GM12878 (cell line): Measurements from ENCODE around the gene SQSTM1. TPM values are rescaled to one million over a fixed set of nuclear protein-coding genes. Genes with fewer than 3 reads are reported as not detected.

ENCODE experiments used
- ATAC-seq: fragments of 200-7000 bp; cut with Tn5 transposase; 3 replicates; pipeline ENCODE4 v1.9.1; 2020; ENCODE audit warnings: mild to moderate bottlenecking, moderate library complexity
- BruUV-seq: library from RNA; stranded (reverse); fragments of 400-500 nt; replicated peaks from 2 replicates; lab custom pipeline; 2021; lab: Mats Ljungman, UMichigan
- CTCF ChIA-PET: fragments of 300-600 bp; sonication (Branson Sonifier 250); formaldehyde crosslinking; extraction: SDS; loops from one replicate; lab custom pipeline; 2021; ENCODE audit warnings: inconsistent platforms; lab: Yijun Ruan, JAX
- POLR2A ChIA-PET: fragments of 350-600 bp; formaldehyde crosslinking; extraction: SDS; loops from one replicate; lab custom pipeline; 2021; ENCODE audit warnings: inconsistent platforms; lab: Charles Lee
- RAD21 ChIA-PET: fragments of 300-600 bp; sonication (Branson Sonifier 250); formaldehyde crosslinking; loops from one replicate; lab custom pipeline; 2023; ENCODE audit warnings: antibody characterized with exemption; ENCODE audit not compliant: unreplicated experiment; lab: Charles Lee
- SMC1A ChIA-PET: fragments of 300-600 bp; sonication (Branson Sonifier 250); formaldehyde crosslinking; loops from one replicate; lab custom pipeline; 2023; ENCODE audit not compliant: unreplicated experiment, uncharacterized antibody; lab: Charles Lee
- DNase-seq: peaks from one replicate; pipeline ENCODE4 v3.0.0-alpha.2; 2011; ENCODE audit warnings: low read depth, low spot score
- FAIRE-seq: peaks from 3 replicates; lab custom pipeline; 2011; peaks lifted over from hg19 to GRCh38; lab: Jason Lieb, UNC
- H2AFZ ChIP-seq: 2 replicates; pipeline ENCODE4 v1.6.0; 2011; ENCODE audit warnings: low read depth, low read length, control low read depth; ENCODE audit not compliant: control insufficient read depth
- H3K27ac ChIP-seq: 2 replicates; pipeline ENCODE4 v1.5.1; 2011; ENCODE audit warnings: control low read depth; ENCODE audit not compliant: control insufficient read depth, insufficient read depth
- H3K27me3 ChIP-seq, 2 experiments: replicated peaks in 1 of 2; 2 replicates each; pipeline versions ENCODE4 v1.6.0 to v1.6.1; 2011; ENCODE audit warnings: low read length in 1 of 2; ENCODE audit not compliant: control insufficient read depth in 2 of 2, insufficient read depth in 2 of 2
- H3K36me3 ChIP-seq, 2 experiments: 2 replicates each; pipeline ENCODE4 v1.5.1; 2011; ENCODE audit warnings: low read length in 1 of 2; ENCODE audit not compliant: control insufficient read depth in 2 of 2, insufficient read depth in 2 of 2
- H3K4me1 ChIP-seq: 2 replicates; pipeline ENCODE4 v1.6.1; 2011; ENCODE audit warnings: mild to moderate bottlenecking, low read length, moderate library complexity, mixed read lengths; ENCODE audit not compliant: control insufficient read depth, insufficient read depth
- H3K4me2 ChIP-seq: 2 replicates; pipeline ENCODE4 v1.6.0; 2011; ENCODE audit warnings: control low read depth; ENCODE audit not compliant: control insufficient read depth, insufficient read depth
- H3K4me3 ChIP-seq: fragments of 200-600 bp; sonication (generic); 2 replicates; pipeline ENCODE4 v1.5.1; 2016
- H3K79me2 ChIP-seq: 2 replicates; pipeline ENCODE4 v1.6.0; 2011; ENCODE audit warnings: low read length; ENCODE audit not compliant: control insufficient read depth, insufficient read depth
- H3K9ac ChIP-seq: 2 replicates; pipeline ENCODE4 v1.8.0; 2011; ENCODE audit warnings: low read length, control low read depth, mixed read lengths; ENCODE audit not compliant: control insufficient read depth, insufficient read depth
- H3K9me3 ChIP-seq: replicated peaks from 3 replicates; pipeline ENCODE4 v1.5.1; 2011; ENCODE audit warnings: mild to moderate bottlenecking, low read length; ENCODE audit not compliant: control insufficient read depth, insufficient read depth
- H4K20me1 ChIP-seq: 2 replicates; pipeline ENCODE4 v1.6.0; 2011; ENCODE audit not compliant: control insufficient read depth, insufficient read depth
- CBX3 ChIP-seq: fragments of 200-600 bp; sonication (generic); IDR thresholded peaks from 2 replicates; pipeline ENCODE4 v1.6.1; 2016; ENCODE audit warnings: low read depth, borderline replicate concordance
- CHD1 ChIP-seq: IDR thresholded peaks from 2 replicates; pipeline ENCODE4 v1.6.1; 2012; ENCODE audit warnings: low read depth, low read length, improper control_type of control experiment
- CHD2 ChIP-seq: IDR thresholded peaks from 2 replicates; pipeline ENCODE4 v1.6.1; 2011; ENCODE audit warnings: low read depth, low read length, improper control_type of control experiment, borderline replicate concordance
- EZH2 ChIP-seq: IDR thresholded peaks from 2 replicates; pipeline ENCODE4 v1.6.1; 2012; ENCODE audit warnings: low read depth, mild to moderate bottlenecking, control low read depth, inconsistent platforms, low read length, borderline replicate concordance; ENCODE audit not compliant: control insufficient read depth
- IKZF2 ChIP-seq, 2 experiments: fragments of 450-650 bp; IDR thresholded peaks; 2 replicates each; pipeline ENCODE4 v1.6.1; 2017; ENCODE audit warnings: mild to moderate bottlenecking in 2 of 2, moderate library complexity in 2 of 2
- PAX8 ChIP-seq: fragments of 450-650 bp; IDR thresholded peaks from 2 replicates; pipeline ENCODE4 v1.6.1; 2017; ENCODE audit warnings: mild to moderate bottlenecking, moderate library complexity
- SRF ChIP-seq, 2 experiments: IDR thresholded peaks; 2 replicates each; pipeline ENCODE4 v1.6.1; 2011; ENCODE audit warnings: low read depth in 2 of 2, low read length in 2 of 2, mild to moderate bottlenecking in 1 of 2, moderate library complexity in 1 of 2
- ZNF274 ChIP-seq: IDR thresholded peaks from one replicate; pipeline ENCODE4 v1.8.0; 2011; ENCODE audit not compliant: insufficient read length, insufficient read depth
- WGBS: methylation state at CpG from one replicate; pipeline ENCODE4 v1.1.6; 2016; ENCODE audit warnings: low lambda C conversion rate; ENCODE audit not compliant: insufficient replicate concordance, insufficient coverage; ENCODE audit errors: missing lambda C conversion rate; 5-methylcytosine and 5-hydroxymethylcytosine counted together
- in situ Hi-C: fragments of 300-500 bp; cut with MboI; formaldehyde crosslinking; loops from 9 replicates; pipeline ENCODE4 v1.14.3; 2018; ENCODE audit warnings: mixed read lengths
- intact Hi-C: fragments of 100-400 bp; cut with micrococcal nuclease; formaldehyde crosslinking; loops from one replicate; pipeline ENCODE4 v1.14.2; 2022; ENCODE audit not compliant: unreplicated experiment
- polyA plus RNA-seq, 11 experiments: library from polyadenylated mRNA; depleted of rRNA in 4 of 11; unstranded in 6 of 11; stranded (reverse) in 5 of 11; fragments of >200 nt; fragmentation: Nextera tagmentation in 4 of 11; fragmentation: Illumina TruSeq in 1 of 11; extraction: Ambion mirVana in 4 of 11; extraction: Trizol in 1 of 11; gene quantifications; 1 replicate in 1 of 11; 2 replicates in 10 of 11; pipeline versions ENCODE4 v1.2.1 to v1.2.3, GENCODE V29; 2011 to 2016; ENCODE audit warnings: inconsistent platforms in 2 of 11, missing spikeins in 2 of 11, low read depth in 1 of 11
- total RNA-seq, 4 experiments: library from RNA; depleted of rRNA in 3 of 4; stranded (reverse); fragments of >200 nt in 3 of 4; fragmentation: Illumina TruSeq in 1 of 4; extraction: Trizol in 1 of 4; gene quantifications; 2 replicates each; pipeline versions ENCODE4 v1.2.1 to v1.2.3, GENCODE V29; 2013 to 2021
- TF ChIP-seq, protein P1 (sequence below): fragments of 450-650 bp; IDR thresholded peaks from 2 replicates; pipeline ENCODE4 v1.6.1; 2014; ENCODE audit warnings: mild to moderate bottlenecking
- TF ChIP-seq, protein P2 (sequence below): fragments of 150-350 bp; IDR thresholded peaks from 2 replicates; pipeline ENCODE4 v1.6.1; 2014; ENCODE audit warnings: mild to moderate bottlenecking, low read depth, low read length
- TF ChIP-seq, protein P3 (sequence below): fragments of 450-650 bp; IDR thresholded peaks from 2 replicates; pipeline ENCODE4 v1.6.1; 2017; ENCODE audit warnings: mild to moderate bottlenecking, moderate library complexity
- TF ChIP-seq, protein P4 (sequence below): IDR thresholded peaks from 2 replicates; pipeline ENCODE4 v1.6.1; 2011; ENCODE audit warnings: mild to moderate bottlenecking, low read depth, low read length, moderate library complexity; ENCODE audit not compliant: insufficient replicate concordance
- TF ChIP-seq, protein P5 (sequence below): fragments of 450-650 bp; IDR thresholded peaks from 2 replicates; pipeline ENCODE4 v1.6.1; 2017; ENCODE audit warnings: mild to moderate bottlenecking

Gene SQSTM1
- total and polyA plus RNA-seq, 10 of the 15 experiments (the other 5 are each of a cell fraction or from before 2014, with no cell fraction given) = 6.3 to 138 (median 62.1) TPM

DNA sequence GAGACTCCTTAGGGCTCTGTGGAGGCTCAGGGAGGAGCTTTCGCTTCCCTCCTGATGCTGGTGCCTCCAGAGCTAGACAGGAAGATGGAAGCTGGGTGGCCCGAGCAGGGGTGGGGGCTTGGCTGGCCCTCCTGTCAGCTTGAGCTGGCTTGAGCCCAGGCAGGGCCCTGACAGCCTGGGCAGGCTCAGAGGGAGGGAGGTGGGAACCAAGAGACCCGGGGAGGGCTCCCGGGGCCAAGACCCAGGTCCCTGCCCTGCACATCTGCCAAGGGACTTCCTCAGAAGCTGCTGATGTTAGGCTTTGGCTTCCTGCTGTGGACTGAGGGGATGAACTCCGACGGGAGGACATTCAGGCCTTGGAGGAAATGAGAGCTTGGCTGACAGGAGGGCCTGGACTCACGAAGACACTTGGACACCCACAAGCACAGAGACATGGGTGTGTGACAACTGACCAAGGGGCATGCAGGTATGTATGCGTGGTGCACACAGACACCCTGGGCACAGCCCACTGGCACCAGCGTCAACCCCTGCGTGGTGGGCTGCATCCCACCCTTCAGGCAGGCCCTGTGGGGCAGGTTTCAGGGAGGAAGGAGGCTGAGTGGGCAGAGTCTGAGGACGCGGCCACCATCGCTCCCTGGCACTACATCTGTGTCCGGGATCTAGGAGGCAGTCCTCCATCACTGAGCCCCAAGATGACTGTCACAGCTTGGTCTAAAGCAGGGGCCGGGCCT, 28.7 kb upstream of the SQSTM1 start:
- intact Hi-C loops = no loop called here
- Histone ChIP-seq H3K4me1 (peaks cover 23% of the 10 kb centered on the region), H3K36me3 (no peaks in the 10 kb centered on the region; a peak in 1 of 4 replicates), H3K79me2 (no peaks in the 10 kb centered on the region), H3K9me3 (no peaks in the 10 kb centered on the region), H3K4me2 (no peak overlapping the region), H4K20me1 (no peaks in the 10 kb centered on the region), H3K27ac (no peak overlapping the region), H3K4me3 (no peak overlapping the region), H2AFZ (no peak overlapping the region), H3K27me3 (no peaks in the 10 kb centered on the region), H3K9ac (no peak overlapping the region)
- ChIA-PET RAD21 (no interaction called here), CTCF (interaction anchor here (0.6 to 1.5 kb wide), 4 partner anchors 19 to 30 kb away, joined by 3 to 6 read pairs (median 3); no protein-coding TSS in a partner anchor), SMC1A (interaction anchor here (0.9 kb wide), 1 partner anchor 8 kb away, joined by 3 read pairs; no protein-coding TSS in a partner anchor), POLR2A (no interaction called here)
- no peak for ATAC-seq
- 53% methylated on average over 15 of the region's 15 CpGs for WGBS
- in situ Hi-C loops = loop anchor here (25.0 kb wide), 1 partner anchor 295 kb away; no protein-coding TSS in a partner anchor
- BruUV-seq = no TSS peak
- no peak for FAIRE-seq
- DNase-seq = no peak
- TF ChIP-seq CBX3 (no peak), SRF (IDR thresholded peaks at IDR 0.05; ENCODE audit: low read depth in 2 of 2, low read length in 2 of 2) (no peak), CHD1 (no peak), ZNF274 (no peak), CHD2 (no peak), EZH2 (no peak), PAX8 (no peak), IKZF2 (IDR thresholded peaks at IDR 0.05) (no peak)
- TF ChIP-seq, protein P1, sequence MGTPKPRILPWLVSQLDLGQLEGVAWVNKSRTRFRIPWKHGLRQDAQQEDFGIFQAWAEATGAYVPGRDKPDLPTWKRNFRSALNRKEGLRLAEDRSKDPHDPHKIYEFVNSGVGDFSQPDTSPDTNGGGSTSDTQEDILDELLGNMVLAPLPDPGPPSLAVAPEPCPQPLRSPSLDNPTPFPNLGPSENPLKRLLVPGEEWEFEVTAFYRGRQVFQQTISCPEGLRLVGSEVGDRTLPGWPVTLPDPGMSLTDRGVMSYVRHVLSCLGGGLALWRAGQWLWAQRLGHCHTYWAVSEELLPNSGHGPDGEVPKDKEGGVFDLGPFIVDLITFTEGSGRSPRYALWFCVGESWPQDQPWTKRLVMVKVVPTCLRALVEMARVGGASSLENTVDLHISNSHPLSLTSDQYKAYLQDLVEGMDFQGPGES = no peak
- TF ChIP-seq, protein P2, sequence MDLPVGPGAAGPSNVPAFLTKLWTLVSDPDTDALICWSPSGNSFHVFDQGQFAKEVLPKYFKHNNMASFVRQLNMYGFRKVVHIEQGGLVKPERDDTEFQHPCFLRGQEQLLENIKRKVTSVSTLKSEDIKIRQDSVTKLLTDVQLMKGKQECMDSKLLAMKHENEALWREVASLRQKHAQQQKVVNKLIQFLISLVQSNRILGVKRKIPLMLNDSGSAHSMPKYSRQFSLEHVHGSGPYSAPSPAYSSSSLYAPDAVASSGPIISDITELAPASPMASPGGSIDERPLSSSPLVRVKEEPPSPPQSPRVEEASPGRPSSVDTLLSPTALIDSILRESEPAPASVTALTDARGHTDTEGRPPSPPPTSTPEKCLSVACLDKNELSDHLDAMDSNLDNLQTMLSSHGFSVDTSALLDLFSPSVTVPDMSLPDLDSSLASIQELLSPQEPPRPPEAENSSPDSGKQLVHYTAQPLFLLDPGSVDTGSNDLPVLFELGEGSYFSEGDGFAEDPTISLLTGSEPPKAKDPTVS = no peak
- TF ChIP-seq, protein P3, sequence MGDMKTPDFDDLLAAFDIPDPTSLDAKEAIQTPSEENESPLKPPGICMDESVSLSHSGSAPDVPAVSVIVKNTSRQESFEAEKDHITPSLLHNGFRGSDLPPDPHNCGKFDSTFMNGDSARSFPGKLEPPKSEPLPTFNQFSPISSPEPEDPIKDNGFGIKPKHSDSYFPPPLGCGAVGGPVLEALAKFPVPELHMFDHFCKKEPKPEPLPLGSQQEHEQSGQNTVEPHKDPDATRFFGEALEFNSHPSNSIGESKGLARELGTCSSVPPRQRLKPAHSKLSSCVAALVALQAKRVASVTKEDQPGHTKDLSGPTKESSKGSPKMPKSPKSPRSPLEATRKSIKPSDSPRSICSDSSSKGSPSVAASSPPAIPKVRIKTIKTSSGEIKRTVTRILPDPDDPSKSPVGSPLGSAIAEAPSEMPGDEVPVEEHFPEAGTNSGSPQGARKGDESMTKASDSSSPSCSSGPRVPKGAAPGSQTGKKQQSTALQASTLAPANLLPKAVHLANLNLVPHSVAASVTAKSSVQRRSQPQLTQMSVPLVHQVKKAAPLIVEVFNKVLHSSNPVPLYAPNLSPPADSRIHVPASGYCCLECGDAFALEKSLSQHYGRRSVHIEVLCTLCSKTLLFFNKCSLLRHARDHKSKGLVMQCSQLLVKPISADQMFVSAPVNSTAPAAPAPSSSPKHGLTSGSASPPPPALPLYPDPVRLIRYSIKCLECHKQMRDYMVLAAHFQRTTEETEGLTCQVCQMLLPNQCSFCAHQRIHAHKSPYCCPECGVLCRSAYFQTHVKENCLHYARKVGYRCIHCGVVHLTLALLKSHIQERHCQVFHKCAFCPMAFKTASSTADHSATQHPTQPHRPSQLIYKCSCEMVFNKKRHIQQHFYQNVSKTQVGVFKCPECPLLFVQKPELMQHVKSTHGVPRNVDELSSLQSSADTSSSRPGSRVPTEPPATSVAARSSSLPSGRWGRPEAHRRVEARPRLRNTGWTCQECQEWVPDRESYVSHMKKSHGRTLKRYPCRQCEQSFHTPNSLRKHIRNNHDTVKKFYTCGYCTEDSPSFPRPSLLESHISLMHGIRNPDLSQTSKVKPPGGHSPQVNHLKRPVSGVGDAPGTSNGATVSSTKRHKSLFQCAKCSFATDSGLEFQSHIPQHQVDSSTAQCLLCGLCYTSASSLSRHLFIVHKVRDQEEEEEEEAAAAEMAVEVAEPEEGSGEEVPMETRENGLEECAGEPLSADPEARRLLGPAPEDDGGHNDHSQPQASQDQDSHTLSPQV = no peak
- TF ChIP-seq, protein P4, sequence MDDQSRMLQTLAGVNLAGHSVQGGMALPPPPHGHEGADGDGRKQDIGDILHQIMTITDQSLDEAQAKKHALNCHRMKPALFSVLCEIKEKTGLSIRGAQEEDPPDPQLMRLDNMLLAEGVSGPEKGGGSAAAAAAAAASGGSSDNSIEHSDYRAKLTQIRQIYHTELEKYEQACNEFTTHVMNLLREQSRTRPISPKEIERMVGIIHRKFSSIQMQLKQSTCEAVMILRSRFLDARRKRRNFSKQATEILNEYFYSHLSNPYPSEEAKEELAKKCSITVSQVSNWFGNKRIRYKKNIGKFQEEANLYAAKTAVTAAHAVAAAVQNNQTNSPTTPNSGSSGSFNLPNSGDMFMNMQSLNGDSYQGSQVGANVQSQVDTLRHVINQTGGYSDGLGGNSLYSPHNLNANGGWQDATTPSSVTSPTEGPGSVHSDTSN = no peak
- TF ChIP-seq, protein P5, sequence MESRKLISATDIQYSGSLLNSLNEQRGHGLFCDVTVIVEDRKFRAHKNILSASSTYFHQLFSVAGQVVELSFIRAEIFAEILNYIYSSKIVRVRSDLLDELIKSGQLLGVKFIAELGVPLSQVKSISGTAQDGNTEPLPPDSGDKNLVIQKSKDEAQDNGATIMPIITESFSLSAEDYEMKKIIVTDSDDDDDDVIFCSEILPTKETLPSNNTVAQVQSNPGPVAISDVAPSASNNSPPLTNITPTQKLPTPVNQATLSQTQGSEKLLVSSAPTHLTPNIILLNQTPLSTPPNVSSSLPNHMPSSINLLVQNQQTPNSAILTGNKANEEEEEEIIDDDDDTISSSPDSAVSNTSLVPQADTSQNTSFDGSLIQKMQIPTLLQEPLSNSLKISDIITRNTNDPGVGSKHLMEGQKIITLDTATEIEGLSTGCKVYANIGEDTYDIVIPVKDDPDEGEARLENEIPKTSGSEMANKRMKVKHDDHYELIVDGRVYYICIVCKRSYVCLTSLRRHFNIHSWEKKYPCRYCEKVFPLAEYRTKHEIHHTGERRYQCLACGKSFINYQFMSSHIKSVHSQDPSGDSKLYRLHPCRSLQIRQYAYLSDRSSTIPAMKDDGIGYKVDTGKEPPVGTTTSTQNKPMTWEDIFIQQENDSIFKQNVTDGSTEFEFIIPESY = no peak
